ENCODE results near the gene NXPE1. TPM values are rescaled to one million over a fixed set of nuclear protein-coding genes. Genes with fewer than 3 reads are reported as not detected.

The NXPE1 gene
- total RNA-seq, 1 donor from 2014 or later = not detected

GRCh38 chr11:114595571-114595970 lies 35.9 kb upstream of the NXPE1 start, which contains the start of gene NXPE4:
NXPE4 (minus strand) TSS chr11:114595786; CDS start chr11:114594759, 1,027 bp downstream.
- H3K36me3 ChIP-seq (ENCODE audit: control insufficient read depth, insufficient read depth, low read length) = no peaks in the 10 kb centered on the region
- no peaks in the 10 kb centered on the region for H3K27me3 ChIP-seq (ENCODE audit: control insufficient read depth, insufficient read depth, low read length)
- no peak within 1 kb of the TSS for H3K4me3 ChIP-seq (ENCODE audit: low read depth, low read length)
- TF ChIP-seq CTCF (IDR thresholded peaks at IDR 0.05; ENCODE audit: insufficient read depth, low read length, poor library complexity, severe bottlenecking) = no peak
- no peak for DNase-seq (ENCODE audit: low read depth)

GRCh38 chr11:114594703-114595102 lies 35.0 kb upstream of the NXPE1 start:
- no peak for TF ChIP-seq CTCF (IDR thresholded peaks at IDR 0.05; ENCODE audit: insufficient read depth, low read length, poor library complexity, severe bottlenecking)
- Histone ChIP-seq H3K27me3 (ENCODE audit: control insufficient read depth, insufficient read depth, low read length) (no peaks in the 10 kb centered on the region), H3K36me3 (ENCODE audit: control insufficient read depth, insufficient read depth, low read length) (no peaks in the 10 kb centered on the region), H3K4me3 (ENCODE audit: low read depth, low read length) (no peak overlapping the region)
- no peak for DNase-seq (ENCODE audit: low read depth)

- H3K36me3 ChIP-seq (ENCODE audit: control insufficient read depth, insufficient read depth, low read length) = no peaks in the 10 kb centered on the region
- H3K4me3 ChIP-seq (ENCODE audit: low read depth, low read length) = no peak overlapping the region
- no peak for DNase-seq (ENCODE audit: low read depth)
- TF ChIP-seq CTCF (IDR thresholded peaks at IDR 0.05; ENCODE audit: insufficient read depth, low read length, poor library complexity, severe bottlenecking) = no peak
- no peaks in the 10 kb centered on the region for H3K27me3 ChIP-seq (ENCODE audit: control insufficient read depth, insufficient read depth, low read length)
Measured at GRCh38 chr11:114587398-114587953, 27.8 kb upstream of the NXPE1 start.

- no peak overlapping the region for H3K4me3 ChIP-seq (ENCODE audit: low read depth, low read length)
- no peaks in the 10 kb centered on the region for H3K36me3 ChIP-seq (ENCODE audit: control insufficient read depth, insufficient read depth, low read length)
- no peak for TF ChIP-seq CTCF (IDR thresholded peaks at IDR 0.05; ENCODE audit: insufficient read depth, low read length, poor library complexity, severe bottlenecking)
- no peaks in the 10 kb centered on the region for H3K27me3 ChIP-seq (ENCODE audit: control insufficient read depth, insufficient read depth, low read length)
- no peak for DNase-seq (ENCODE audit: low read depth)
Measured at GRCh38 chr11:114586797-114587196, 27.1 kb upstream of the NXPE1 start.

GRCh38 chr11:114571712-114572111 lies 12.0 kb upstream of the NXPE1 start:
- no peak for TF ChIP-seq CTCF (IDR thresholded peaks at IDR 0.05; ENCODE audit: insufficient read depth, low read length, poor library complexity, severe bottlenecking)

GRCh38 chr11:114569801-114570200 lies 10.1 kb upstream of the NXPE1 start:
- Histone ChIP-seq H3K27me3 (ENCODE audit: control insufficient read depth, insufficient read depth, low read length) (no peaks in the 10 kb centered on the region), H3K4me3 (ENCODE audit: low read depth, low read length) (no peak overlapping the region), H3K36me3 (ENCODE audit: control insufficient read depth, insufficient read depth, low read length) (no peaks in the 10 kb centered on the region)
- no peak for DNase-seq (ENCODE audit: low read depth)
- no peak for TF ChIP-seq CTCF (IDR thresholded peaks at IDR 0.05; ENCODE audit: insufficient read depth, low read length, poor library complexity, severe bottlenecking)

More at GRCh38 chr11:114571712-114572111, 12.0 kb upstream of the NXPE1 start:
- Histone ChIP-seq H3K4me3 (ENCODE audit: low read depth, low read length) (no peak overlapping the region), H3K36me3 (ENCODE audit: control insufficient read depth, insufficient read depth, low read length) (no peaks in the 10 kb centered on the region), H3K27me3 (ENCODE audit: control insufficient read depth, insufficient read depth, low read length) (no peaks in the 10 kb centered on the region)
- no peak for DNase-seq (ENCODE audit: low read depth)
